GM18519 (cell line): ENCODE data around the gene UBTF.

Experiments used
- ATAC-seq: cut with Tn5 transposase; IDR thresholded peaks from one replicate; pipeline ENCODE4 v1.9.1; 2021; ENCODE audit warnings: mild to moderate bottlenecking, moderate library complexity; ENCODE audit not compliant: unreplicated experiment, low FRiP score

UBTF gene

DNA sequence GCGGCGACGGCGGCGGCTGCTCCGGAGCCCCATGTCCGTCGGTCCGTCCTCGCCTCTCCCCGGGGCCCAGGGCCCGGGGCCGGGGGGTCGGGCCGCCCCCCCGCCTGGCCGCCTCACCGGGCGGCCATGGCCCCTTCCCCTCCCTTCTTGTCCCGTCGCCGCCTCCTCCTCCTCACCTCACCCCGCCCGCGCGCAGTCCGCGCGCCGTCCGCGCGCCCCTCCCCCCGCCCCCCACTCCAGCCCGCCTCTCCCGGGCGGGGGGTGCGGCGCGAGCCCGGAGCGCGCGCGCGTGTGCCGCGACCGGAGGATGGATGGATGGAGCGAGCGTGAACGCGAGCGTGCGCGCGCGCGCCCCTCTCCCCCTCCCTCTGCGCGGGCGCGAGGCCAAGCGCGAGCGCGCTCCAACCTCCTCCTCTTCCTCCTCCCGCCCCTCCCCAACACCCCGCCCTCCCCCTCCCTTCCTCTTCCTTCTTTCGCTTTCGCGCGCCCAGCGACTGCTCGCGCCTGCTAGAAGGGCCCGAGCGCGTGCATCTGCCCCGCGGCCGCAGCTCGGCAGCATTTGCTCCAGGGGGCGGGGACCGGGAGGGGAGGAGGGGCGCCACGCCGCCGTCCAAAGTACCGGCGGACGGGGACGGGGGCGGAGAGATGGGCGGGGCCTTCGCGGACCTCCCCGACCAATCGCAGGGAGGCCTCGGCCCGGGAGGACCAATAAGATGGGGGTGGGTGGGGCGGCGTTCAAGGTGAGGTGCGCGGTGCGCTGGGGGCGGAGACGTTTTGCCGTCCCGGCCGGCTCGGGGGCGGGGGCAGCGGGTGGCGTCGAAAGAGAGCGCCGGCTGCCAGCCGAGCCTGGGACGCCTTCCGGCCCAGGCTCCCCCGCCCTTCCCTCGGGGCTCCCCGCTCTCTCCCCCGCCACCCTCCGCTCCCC is 19.7 kb downstream of the UBTF start, which contains the start of gene ATXN7L3:
Gene ATXN7L3 (minus strand): TSS at position 332 of the 925 bp plus-strand sequence. CDS start 1,814 bp downstream, outside the sequence.
- peak; percentile 39 for ATAC-seq

DNA sequence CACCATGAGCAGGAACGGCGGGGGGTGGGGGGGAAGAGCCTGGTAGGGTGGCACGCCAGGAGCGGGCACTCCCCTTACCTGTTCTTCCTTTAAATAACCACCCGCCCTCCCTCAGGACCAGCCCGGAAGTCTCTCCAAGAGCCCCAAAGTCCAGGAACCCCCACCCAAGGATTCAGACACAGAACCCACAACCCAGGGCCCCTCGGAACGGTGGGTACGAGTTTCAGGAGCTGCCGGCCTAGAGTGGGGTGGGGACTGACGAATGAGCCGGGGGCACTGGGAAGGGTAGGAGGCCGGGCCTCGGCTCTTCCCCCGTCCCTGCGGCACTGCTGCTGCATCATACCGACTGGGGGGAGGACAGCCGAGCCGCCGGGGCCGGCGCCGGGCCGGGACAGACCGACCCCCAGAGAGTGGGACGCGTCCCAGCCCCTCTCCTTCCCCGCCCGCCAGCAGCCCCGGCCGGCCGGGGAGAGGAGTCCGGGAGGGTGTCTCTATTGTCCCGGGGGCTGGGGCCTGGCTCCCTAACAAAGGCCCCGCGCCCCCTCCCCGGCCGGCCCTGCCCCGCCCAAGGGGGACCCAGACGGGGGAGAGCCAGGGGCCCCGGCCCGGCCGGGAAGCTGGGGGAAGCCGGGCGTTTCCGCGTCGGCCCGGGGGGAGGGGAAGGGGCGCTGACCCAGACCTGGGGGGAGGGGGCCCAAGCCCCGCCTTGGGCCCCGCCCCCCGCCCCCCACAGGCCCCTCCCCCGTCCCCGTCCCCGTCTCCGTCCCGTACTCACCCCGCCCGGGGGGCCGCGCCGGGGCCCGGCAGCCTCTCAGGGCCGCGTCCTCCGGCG is 20.5 kb downstream of the UBTF start:
- peak; percentile 7 for ATAC-seq

DNA sequence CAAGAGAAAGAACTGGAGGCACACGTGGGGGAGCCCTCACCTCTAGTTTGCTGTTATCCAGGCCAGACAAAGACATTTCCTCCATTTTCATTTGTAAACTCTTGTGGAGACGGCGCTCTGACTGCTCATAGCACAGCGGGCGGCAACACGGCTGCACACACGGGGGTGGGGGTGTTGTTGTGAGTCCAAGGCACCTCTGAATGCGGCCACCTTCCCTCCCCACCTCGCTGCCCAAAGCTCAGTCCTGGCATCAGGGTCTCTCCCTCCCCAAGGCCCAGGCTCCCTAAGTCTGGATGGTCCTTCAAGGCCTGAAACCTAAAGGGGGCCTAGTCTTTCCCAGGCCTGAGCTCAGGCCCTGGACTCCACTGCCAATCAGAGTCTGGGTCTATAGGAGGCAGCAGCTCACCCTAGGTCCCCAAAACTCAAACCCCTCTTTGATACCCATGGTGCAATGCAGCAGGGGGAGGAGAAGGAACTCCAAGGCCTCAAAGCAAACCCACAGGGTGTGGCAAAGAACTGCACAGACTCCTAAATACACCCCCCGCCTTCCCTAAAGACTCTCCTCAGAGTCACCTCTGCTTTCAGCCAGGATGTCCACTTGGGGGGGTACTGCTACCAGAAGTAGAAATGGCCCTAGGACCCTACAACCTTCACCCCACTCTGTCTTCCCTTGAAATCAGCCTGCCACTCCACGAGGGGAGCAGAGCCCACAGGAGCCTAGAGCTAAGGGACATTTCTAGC is 21.3 kb downstream of the UBTF start:
- ATAC-seq, result no peak

DNA sequence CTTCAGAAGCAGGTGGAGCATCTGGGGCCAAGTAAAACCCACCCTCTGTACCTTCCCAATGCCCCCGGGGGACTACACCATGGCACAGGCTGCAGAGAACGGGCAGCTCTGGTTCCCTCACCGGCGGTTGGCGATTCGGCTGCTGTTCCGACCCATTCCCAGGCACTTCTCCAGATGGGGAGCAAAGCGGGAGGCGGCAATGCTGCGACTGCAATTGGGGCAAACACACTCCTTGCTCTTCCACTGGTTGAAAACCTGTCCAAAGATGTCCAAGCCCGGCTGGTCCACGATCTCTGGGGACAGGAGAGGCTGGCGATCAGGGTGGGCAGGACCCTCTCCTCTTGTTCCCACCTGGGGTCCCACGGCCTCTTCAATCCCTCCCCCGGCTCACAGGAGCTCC is 22.4 kb downstream of the UBTF start:
- ATAC-seq, result no peak

DNA sequence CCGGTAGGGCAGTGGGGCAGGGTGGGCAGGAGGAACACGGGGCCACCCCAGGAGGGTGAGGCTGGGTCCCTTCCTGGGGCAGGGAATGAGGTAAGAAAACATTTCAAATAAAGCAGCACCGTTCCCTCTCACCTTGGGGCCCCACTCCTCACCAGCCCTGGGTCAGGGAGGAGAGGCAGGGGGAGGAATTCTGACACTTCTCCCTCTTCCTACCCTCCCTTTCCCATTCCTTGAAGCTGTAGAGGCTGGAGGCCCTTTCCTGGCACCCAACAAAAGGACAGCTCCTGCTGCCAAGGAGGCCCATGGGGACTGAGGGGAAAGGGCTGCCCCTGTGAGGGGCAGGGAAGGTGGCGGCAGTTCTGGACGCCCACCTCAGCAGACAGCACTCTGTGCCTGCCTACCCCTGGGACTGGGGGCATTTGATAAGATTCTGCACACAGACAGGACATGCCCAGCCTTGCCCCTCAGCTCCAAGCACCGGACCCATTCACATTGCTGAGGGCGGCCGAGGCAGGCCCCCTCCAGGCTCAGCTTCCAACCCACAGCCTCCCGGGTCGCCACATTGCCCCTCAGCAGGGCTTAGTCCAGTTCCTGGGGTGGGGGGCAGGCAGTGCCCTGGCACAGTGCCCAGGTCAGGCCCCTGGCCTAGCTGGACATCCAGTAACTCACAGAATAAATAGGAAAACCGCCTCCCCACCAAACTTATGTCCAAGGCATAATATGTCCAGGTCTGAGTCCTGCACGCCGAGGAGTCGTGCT is 26.0 kb downstream of the UBTF start:
- ATAC-seq, result no peak

DNA sequence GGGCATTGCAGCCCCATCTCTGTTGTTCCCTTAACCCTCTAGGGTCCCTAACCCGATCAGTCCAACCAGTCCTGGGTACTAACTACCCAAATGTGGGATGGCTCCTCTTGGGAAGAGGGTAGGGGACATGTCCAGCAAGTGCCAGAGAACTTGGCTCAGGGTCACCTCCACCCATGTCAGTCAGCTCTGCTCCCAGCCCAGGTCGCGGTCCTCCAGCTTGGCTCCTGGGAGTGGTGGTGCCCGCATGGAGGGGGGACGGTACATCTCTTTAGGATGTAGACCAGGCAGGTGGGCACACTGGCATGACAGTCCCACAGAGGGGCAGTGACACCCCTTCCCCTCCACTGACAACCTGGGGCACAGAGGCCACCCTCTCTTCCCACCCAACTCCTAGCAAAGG is 26.7 kb downstream of the UBTF start:
- ATAC-seq, result no peak

DNA sequence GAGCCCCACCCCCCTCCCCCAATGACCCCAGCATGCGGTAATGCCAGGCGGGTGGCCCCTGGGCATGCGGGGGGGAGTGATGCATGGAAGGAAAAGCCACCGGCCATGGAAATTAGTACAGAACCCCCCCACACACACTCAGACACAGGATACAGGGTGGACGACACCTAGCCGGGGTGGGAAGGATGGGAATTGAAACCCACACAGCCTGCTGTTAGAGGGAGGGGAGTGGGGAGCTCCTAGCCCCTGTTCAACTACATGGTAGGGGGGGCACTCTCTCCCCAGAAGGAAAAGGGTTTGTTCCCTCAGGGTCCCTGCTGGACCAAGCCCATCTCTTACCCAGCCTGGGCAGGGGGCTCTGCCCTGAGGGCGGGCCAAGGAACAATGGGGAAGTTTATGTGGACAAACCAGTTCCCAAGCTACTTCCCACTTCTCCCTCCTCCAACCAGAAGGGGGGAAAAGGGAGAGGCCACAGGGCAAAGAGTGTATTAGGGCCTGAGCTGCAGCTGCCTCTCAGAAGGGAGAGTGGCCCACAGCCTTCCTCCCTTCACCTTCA is 27.5 kb downstream of the UBTF start:
- ATAC-seq, result no peak

DNA sequence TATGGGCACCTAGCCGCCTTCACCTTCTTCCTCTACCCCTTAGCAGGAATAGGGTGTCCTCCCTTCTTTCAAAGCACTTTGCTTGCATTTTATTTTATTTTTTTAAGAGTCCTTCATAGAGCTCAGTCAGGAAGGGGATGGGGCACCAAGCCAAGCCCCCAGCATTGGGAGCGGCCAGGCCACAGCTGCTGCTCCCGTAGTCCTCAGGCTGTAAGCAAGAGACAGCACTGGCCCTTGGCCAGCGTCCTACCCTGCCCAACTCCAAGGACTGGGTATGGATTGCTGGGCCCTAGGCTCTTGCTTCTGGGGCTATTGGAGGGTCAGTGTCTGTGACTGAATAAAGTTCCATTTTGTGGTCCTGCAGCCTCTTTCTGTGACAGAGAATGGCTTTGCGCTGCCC is 28.1 kb downstream of the UBTF start:
- ATAC-seq, result no peak

DNA sequence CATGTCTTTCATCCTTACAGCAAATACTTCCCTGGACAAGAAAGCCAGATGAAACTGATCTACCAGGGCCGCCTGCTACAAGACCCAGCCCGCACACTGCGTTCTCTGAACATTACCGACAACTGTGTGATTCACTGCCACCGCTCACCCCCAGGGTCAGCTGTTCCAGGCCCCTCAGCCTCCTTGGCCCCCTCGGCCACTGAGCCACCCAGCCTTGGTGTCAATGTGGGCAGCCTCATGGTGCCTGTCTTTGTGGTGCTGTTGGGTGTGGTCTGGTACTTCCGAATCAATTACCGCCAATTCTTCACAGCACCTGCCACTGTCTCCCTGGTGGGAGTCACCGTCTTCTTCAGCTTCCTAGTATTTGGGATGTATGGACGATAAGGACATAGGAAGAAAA is 29.0 kb downstream of the UBTF start:
- ATAC-seq, result no peak

DNA sequence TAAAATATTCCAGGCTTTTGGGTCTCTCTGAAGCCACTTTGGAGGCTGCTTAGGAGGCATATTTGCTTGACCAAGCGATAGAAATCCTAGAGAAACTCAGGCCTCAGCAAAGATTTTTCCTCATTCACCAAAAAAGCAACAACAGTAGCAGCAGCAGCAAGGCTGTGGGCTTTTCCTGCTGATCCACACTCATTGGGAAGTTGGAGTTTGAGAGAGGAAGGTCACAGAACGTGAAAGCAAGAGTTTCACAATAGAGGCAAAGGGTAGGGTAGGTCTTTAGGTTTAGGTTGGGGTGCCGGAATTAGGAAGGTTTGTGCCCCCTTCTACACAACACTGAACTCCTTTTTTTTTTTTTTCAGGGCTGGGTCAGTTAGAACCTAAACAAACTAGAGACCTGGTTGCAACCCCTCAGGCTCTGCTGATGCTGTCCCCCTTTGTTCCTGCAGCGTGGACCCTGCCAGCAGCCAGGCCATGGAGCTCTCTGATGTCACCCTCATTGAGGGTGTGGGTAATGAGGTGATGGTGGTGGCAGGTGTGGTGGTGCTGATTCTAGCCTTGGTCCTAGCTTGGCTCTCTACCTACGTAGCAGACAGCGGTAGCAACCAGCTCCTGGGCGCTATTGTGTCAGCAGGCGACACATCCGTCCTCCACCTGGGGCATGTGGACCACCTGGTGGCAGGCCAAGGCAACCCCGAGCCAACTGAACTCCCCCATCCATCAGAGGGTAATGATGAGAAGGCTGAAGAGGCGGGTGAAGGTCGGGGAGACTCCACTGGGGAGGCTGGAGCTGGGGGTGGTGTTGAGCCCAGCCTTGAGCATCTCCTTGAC is 30.7 kb downstream of the UBTF start:
- no peak for ATAC-seq

DNA sequence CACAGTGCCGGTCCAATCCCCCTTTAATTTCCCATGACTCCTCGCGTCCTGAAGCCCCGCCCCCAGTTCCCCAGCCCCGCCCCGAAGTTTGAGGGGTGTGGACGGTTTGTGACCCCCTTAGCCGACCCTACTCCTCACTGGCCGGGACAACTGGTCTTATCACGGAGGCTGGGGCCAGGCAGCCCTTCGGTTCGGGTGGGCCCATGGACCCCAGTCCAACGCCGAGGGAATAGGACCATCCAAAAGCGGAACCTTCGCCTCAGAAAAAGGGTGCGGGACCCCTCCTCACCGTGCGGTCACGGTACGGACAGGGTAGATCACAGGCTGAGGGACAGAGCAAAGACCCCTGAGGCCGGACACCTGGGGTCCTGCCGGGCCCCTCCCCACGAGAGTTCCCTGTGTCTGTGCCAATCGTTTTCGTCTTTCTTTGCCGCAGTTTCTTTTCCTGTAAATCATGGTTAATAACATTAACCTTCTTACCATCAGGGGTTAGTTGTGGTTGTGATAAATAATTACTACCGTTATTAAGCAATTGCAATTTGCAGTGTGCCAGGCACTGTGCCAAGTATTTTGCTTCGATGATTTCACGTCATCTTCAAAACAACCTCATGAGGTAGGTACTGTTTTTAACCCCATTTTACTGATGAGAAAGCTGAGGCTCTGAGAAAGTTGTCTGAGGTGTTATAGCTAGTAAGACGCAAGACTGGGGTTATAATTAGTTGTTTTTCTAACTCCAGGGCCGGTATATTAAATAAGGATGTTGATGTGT is 32.2 kb downstream of the UBTF start:
- ATAC-seq, result no peak

DNA sequence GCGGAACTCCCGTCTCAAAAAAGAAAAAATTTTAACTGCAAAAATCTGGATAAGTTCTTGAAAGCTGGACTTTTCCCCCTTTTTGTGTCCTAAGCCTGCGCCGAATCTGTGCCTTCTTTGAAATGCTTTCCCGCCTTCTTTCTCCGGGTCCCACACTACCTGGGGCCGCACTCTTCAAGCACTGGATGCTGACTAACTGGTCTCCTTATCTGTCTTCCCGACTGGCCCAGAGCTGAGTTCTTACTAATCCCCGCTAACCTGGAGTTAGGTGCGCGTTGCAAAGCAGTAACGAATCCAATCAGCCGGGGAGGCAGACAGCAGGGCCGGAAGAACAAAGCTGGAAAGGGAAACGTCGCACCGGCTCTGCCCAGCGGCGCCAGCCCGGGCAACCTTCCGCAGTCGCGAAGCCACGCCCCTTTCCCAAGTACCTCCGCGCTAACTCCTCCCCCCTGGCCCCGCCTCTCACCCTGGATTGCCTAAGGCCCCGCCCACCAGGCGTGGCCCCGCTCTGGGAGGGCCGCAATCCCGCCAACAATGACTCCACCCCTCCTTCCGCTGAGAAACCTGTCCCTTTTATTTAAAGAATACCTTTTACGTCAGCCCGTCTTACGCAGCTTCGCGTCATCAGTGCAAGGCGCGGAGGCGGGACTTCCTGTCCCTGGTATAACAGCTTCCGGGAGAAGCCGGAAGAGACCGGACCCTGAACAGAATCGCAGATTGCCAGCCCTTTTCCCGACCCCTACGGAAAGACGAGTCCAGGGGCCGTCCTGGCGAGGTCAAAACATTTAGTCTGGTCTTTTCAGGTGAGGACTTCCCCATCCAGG is 33.0 kb downstream of the UBTF start, which contains the start of gene TMUB2:
Gene TMUB2 (plus strand): TSS at position 666 of the 824 bp plus-strand sequence. CDS start 737 bp downstream, outside the sequence.
- ATAC-seq, result peak; percentile 77

DNA sequence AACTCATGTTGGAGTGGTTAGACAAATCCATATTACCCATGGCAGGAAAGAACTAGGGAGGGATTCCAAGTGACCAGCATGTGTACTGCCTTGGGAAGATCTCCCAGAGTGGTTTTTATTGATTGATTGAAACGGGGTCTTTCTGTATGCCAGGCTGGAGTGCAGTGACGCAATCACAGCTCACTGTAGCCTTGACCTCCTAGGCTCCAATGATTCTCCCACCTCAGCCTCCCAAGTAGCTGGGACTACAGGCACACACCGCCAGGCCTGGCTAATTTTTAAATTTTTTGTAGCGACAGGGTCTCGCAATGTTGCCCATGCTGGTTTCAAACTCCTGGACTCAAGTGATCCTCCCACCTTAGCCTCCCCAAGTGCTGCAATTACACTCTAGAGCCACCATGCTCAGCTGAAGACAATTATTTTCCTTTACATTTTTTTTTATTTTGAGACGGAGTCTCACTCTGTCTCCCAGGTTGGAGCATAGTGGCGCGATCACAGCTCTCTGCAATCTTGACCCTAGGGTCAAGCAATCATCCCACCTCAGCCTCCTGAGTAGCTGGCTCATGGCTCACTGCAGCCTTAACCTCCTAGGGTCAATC is 35.2 kb downstream of the UBTF start:
- ATAC-seq, result no peak

DNA sequence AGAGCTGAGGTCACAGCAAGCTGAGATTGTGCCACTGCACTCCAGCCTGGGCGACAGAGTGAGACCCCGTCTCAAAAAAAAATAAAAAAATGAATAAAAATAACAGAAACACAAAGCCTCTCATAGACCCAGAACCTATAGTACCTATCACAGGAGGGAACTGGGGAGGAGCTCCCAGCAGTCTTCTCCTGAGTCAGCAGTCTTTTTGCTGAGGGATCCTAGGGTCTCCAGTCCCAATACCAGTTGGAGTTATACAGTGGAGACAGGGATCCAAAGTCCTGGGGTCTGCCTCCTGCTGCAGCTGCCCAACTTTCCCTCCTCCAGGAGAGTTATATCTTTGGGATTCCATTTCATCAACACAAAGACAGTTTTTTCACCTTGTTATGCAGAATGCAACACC is 36.5 kb downstream of the UBTF start:
- no peak for ATAC-seq

DNA sequence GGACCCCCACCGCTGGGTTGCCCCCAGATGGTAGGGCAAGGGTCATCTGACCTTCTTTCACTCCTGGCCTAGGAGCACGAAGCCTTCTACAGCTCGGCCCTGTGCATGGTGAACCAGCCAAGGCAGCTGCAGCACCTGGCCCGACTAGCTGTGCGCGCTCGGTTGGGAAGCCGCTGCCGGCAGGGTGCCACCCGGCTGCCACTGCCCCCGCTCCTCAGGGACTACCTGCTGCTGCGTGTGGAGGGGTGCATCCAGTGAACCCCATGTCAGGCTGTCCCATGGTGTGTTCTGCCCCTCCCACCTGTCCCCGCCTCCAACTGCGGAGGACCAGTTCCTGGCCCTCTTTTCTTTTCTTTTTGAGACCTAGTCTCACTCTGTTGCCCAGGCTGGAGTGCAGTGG is 41.3 kb downstream of the UBTF start:
- no peak for ATAC-seq

DNA sequence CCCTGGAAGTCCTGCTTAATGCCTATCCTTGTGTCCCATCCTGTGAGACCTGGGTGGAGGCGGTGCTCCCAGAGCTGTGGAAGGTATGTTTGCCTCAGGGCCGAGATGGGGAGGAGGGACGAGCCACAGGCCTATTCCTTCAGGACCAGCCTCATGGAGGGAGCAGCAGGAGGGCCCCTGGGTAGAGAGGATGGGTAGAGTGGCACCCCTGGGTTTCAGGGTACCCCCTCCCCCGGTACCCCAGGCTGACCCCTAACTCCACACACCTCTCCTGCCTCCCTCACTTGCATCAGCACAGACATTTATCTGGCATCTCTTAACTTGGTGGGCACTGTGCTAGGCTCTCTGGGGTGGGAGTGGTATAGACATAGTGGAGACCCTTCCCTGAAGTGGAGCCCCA is 41.8 kb downstream of the UBTF start:
- ATAC-seq, result no peak
